Breast epithelium (tissue), 4 donors: ENCODE measurements around the gene IDH3A. TPM values are rescaled to one million over a fixed set of nuclear protein-coding genes. Genes with fewer than 3 reads are reported as not detected.

Experiments
- DNase-seq, 2 donors: peaks; one replicate each; pipeline ENCODE4 v3.0.0-alpha.2; 2019; ENCODE audit warnings: low spot score in 2 of 2
- H3K27ac ChIP-seq, 2 donors: fragments of 200-600 bp; sonication (generic) in 1 of 2; one replicate each; pipeline ENCODE4 v1.5.1; 2016 to 2019; ENCODE audit warnings: mild to moderate bottlenecking in 1 of 2
- H3K27me3 ChIP-seq, 2 donors: fragments of 200-600 bp; sonication (generic) in 1 of 2; one replicate each; pipeline versions ENCODE4 v1.5.1 to v1.6.0; 2017 to 2019; ENCODE audit warnings: control low read depth in 1 of 2, mild to moderate bottlenecking in 1 of 2
- H3K36me3 ChIP-seq: fragments of 200-600 bp; one replicate; pipeline ENCODE4 v1.5.1; 2019
- H3K4me1 ChIP-seq, 2 donors: fragments of 200-600 bp; sonication (generic); one replicate each; pipeline ENCODE4 v1.5.1; 2016 to 2019; ENCODE audit warnings: control low read depth in 1 of 2
- H3K4me3 ChIP-seq, 3 donors: fragments of 200-600 bp; sonication (generic); 1 replicate in 2 of 3; 2 replicates in 1 of 3; pipeline ENCODE4 v1.5.1; 2016 to 2019; ENCODE audit warnings: mild to moderate bottlenecking in 3 of 3, moderate library complexity in 2 of 3
- H3K9me3 ChIP-seq, 2 donors: fragments of 200-600 bp; sonication (generic) in 1 of 2; one replicate each; pipeline ENCODE4 v1.5.1; 2016 to 2019; ENCODE audit warnings: control low read depth in 1 of 2
- CTCF ChIP-seq, 3 donors: fragments of 450-650 bp; IDR thresholded peaks; one replicate each; pipeline ENCODE4 v1.5.1; 2016 to 2017; ENCODE audit warnings: antibody characterized with exemption in 3 of 3, mild to moderate bottlenecking in 3 of 3, moderate library complexity in 3 of 3
- POLR2A ChIP-seq: fragments of 450-650 bp; IDR thresholded peaks from one replicate; pipeline ENCODE4 v1.6.1; 2016; ENCODE audit warnings: antibody characterized with exemption, mild to moderate bottlenecking, moderate library complexity
- POLR2AphosphoS5 ChIP-seq, 3 donors: sonication (generic); formaldehyde crosslinking; IDR thresholded peaks; one replicate each; pipeline ENCODE4 v1.6.1; 2017; ENCODE audit warnings: antibody characterized with exemption in 3 of 3
- intact Hi-C: fragments of 100-400 bp; cut with DNase I; formaldehyde crosslinking; loops from one replicate; pipeline ENCODE4 v1.15.1; 2023; ENCODE audit warnings: low total_unique reads
- total RNA-seq, 3 donors: library from RNA; depleted of rRNA; stranded (reverse); fragments of >200 nt; gene quantifications; one replicate each; pipeline ENCODE4 v1.1.0, GENCODE V29; 2016

The IDH3A gene
- total RNA-seq, 3 donors from 2014 or later: 44.2 to 63.2 (median 52.0) TPM

GRCh38 chr15:78212546-78213424 is 63.6 kb downstream of the IDH3A start:
- intact Hi-C loops: no loop called here
- DNase-seq: peak in 1 of 2 donors; percentile 51

GRCh38 chr15:78213425-78213750 is 64.2 kb downstream of the IDH3A start:
- Histone ChIP-seq H3K4me1 (no peaks in the 10 kb centered on the region), H3K27ac (no peak overlapping the region), H3K9me3 (no peaks in the 10 kb centered on the region), H3K27me3 (peaks cover 0 to 3% of the 10 kb centered on the region in 2 donors), H3K4me3 (no peak overlapping the region), H3K36me3 (no peaks in the 10 kb centered on the region)
- DNase-seq: peak in 1 of 2 donors; percentile 47
- TF ChIP-seq CTCF (IDR thresholded peaks at IDR 0.05): no peak
- TF ChIP-seq POLR2AphosphoS5 (IDR thresholded peaks at IDR 0.05): no peak
- TF ChIP-seq POLR2A: no peak
- intact Hi-C loops: no loop called here

More at GRCh38 chr15:78212546-78213424, 63.6 kb downstream of the IDH3A start:
- H3K27me3 ChIP-seq: peaks cover 0 to 3% of the 10 kb centered on the region in 2 donors
- no peak for TF ChIP-seq POLR2A
- no peak for TF ChIP-seq POLR2AphosphoS5 (IDR thresholded peaks at IDR 0.05)
- H3K9me3 ChIP-seq: no peaks in the 10 kb centered on the region
- H3K4me1 ChIP-seq: no peaks in the 10 kb centered on the region
- H3K27ac ChIP-seq: no peak overlapping the region
- H3K36me3 ChIP-seq: no peaks in the 10 kb centered on the region
- H3K4me3 ChIP-seq: no peak overlapping the region

GRCh38 chr15:78213956-78214355 is 64.8 kb downstream of the IDH3A start:
- Histone ChIP-seq H3K27ac (no peak overlapping the region), H3K9me3 (no peaks in the 10 kb centered on the region), H3K27me3 (peaks cover 0 to 3% of the 10 kb centered on the region in 2 donors), H3K4me3 (no peak overlapping the region), H3K36me3 (no peaks in the 10 kb centered on the region), H3K4me1 (no peaks in the 10 kb centered on the region)
- TF ChIP-seq CTCF (IDR thresholded peaks at IDR 0.05) (no peak), POLR2AphosphoS5 (IDR thresholded peaks at IDR 0.05) (no peak), POLR2A (no peak)
- intact Hi-C loops: no loop called here
- peak in 1 of 2 donors; percentile 30 for DNase-seq

- Histone ChIP-seq H3K27me3 (peaks cover 0 to 3% of the 10 kb centered on the region in 2 donors), H3K9me3 (no peaks in the 10 kb centered on the region), H3K36me3 (no peaks in the 10 kb centered on the region), H3K4me1 (no peaks in the 10 kb centered on the region), H3K4me3 (no peak overlapping the region), H3K27ac (peak overlapping the region in 1 of 2 donors; percentile 38)
- intact Hi-C loops: no loop called here
- TF ChIP-seq POLR2AphosphoS5 (IDR thresholded peaks at IDR 0.05) (peak in 1 of 3 donors; percentile 17), CTCF (IDR thresholded peaks at IDR 0.05) (no peak)
- DNase-seq: peak; percentile 81 to 91
Measured at GRCh38 chr15:78216276-78217104, 67.3 kb downstream of the IDH3A start.

DNA sequence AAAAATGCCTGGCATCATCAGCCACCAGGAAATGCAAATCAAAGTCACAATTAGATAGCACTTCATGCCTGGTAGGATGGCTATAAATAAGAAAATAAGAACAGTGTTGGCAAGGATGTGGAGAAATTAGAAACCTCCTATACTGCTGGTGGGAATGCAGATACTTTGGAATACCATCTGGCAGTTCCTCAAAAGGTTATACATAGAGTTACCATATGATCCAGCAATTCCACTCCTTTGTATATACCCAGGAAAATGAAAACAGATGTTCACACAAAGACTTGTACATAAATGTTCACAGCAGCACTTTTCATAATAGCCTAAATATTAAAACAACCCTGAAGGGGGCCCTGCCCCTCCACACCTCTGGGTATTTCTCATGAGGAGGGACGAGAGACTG is 71.6 kb downstream of the IDH3A start:
- TF ChIP-seq POLR2AphosphoS5 (IDR thresholded peaks at IDR 0.05): no peak
- TF ChIP-seq CTCF (IDR thresholded peaks at IDR 0.05): no peak
- TF ChIP-seq POLR2A: no peak
- intact Hi-C loops: no loop called here

More for the DNA sequence above, 71.6 kb downstream of the IDH3A start:
- no peak overlapping the region for H3K27ac ChIP-seq
- no peaks in the 10 kb centered on the region for H3K36me3 ChIP-seq
- DNase-seq: no peak
- H3K27me3 ChIP-seq: no peaks in the 10 kb centered on the region
- no peak overlapping the region for H3K4me3 ChIP-seq
- no peaks in the 10 kb centered on the region for H3K4me1 ChIP-seq
- no peaks in the 10 kb centered on the region for H3K9me3 ChIP-seq

Other genes starting within 250 kb of the IDH3A start
- 10 to 100 TPM; 44.9 to 71.0 (median 69.2) TPM for gene TBC1D2B, start 71.7 kb upstream of the IDH3A start, total RNA-seq
- gene SH2D7, start 56.8 kb upstream of the IDH3A start, total RNA-seq: not detected
- 1 to 10 TPM; 2.9 to 5.8 (median 4.9) TPM for gene CIB2, start 17.9 kb upstream of the IDH3A start, total RNA-seq
- gene ACSBG1, start 85.2 kb downstream of the IDH3A start, total RNA-seq: 1 to 10 TPM in 2 of 3 donors, not detected in 1; 1.9 to 2.0 TPM
- gene DNAJA4, start 115.2 kb downstream of the IDH3A start, total RNA-seq: 10 to 100 TPM; 16.0 to 28.1 (median 22.6) TPM
- 10 to 100 TPM; 63.5 to 98.8 (median 96.0) TPM for gene SKIC8, start 150.2 kb downstream of the IDH3A start, total RNA-seq
- gene CRABP1, start 191.0 kb downstream of the IDH3A start, total RNA-seq: 10 to 100 TPM in 2 of 3 donors, not detected in 1; 11.5 to 14.5 TPM